Tibial nerve (tissue), 4 donors: ENCODE results near the gene FLRT2. TPM values are rescaled to one million over a fixed set of nuclear protein-coding genes. Genes with fewer than 3 reads are reported as not detected.

Source experiments
- DNase-seq, 2 donors: peaks; one replicate each; pipeline ENCODE4 v3.0.0-alpha.2; 2019; ENCODE audit warnings: low spot score in 2 of 2
- H3K27ac ChIP-seq, 4 donors: fragments of 200-600 bp; sonication (generic) in 3 of 4; one replicate each; pipeline ENCODE4 v1.5.1; 2017 to 2019; ENCODE audit warnings: mild to moderate bottlenecking in 1 of 4
- H3K27me3 ChIP-seq, 2 donors: fragments of 200-600 bp; sonication (generic) in 1 of 2; one replicate each; pipeline versions ENCODE4 v1.5.1 to v1.6.0; 2017 to 2019
- H3K36me3 ChIP-seq, 3 donors: fragments of 200-600 bp; sonication (generic); one replicate each; pipeline ENCODE4 v1.5.1; 2018 to 2019
- H3K4me1 ChIP-seq, 4 donors: fragments of 200-600 bp; sonication (generic) in 3 of 4; one replicate each; pipeline ENCODE4 v1.5.1; 2017 to 2019
- H3K4me3 ChIP-seq, 4 donors: fragments of 200-600 bp; sonication (generic) in 3 of 4; one replicate each; pipeline ENCODE4 v1.5.1; 2017 to 2019; ENCODE audit warnings: mild to moderate bottlenecking in 1 of 4, moderate library complexity in 1 of 4
- H3K9me3 ChIP-seq, 4 donors: fragments of 200-600 bp; sonication (generic) in 3 of 4; one replicate each; pipeline ENCODE4 v1.5.1; 2017 to 2019
- CTCF ChIP-seq, 5 experiments: fragments of 200-600 bp in 3 of 5; fragments of 450-650 bp in 2 of 5; sonication (generic) in 3 of 5; IDR thresholded peaks; one replicate each; pipeline ENCODE4 v1.5.1; 2016 to 2019; ENCODE audit warnings: antibody characterized with exemption in 5 of 5, mild to moderate bottlenecking in 3 of 5, moderate library complexity in 2 of 5
- EP300 ChIP-seq, 2 donors: sonication (generic); formaldehyde crosslinking; IDR thresholded peaks; one replicate each; pipeline ENCODE4 v1.6.1; 2017; ENCODE audit warnings: antibody characterized with exemption in 2 of 2, mild to moderate bottlenecking in 1 of 2
- POLR2A ChIP-seq, 2 donors: fragments of 450-650 bp; IDR thresholded peaks; one replicate each; pipeline ENCODE4 v1.6.1; 2017; ENCODE audit warnings: antibody characterized with exemption in 2 of 2, mild to moderate bottlenecking in 2 of 2, moderate library complexity in 2 of 2
- WGBS, 2 donors: methylation state at CpG; one replicate each; pipeline ENCODE4 v1.1.5; 2018; 5-methylcytosine and 5-hydroxymethylcytosine counted together
- total RNA-seq, 4 donors: library from RNA; depleted of rRNA; stranded (reverse); fragments of >200 nt; gene quantifications; one replicate each; pipeline ENCODE4 v1.1.0, GENCODE V29; 2016

The FLRT2 gene
- total RNA-seq, 4 donors from 2014 or later = 26.4 to 109 (median 71.6) TPM

- Histone ChIP-seq H3K27ac (no peak overlapping the region), H3K4me3 (no peak overlapping the region), H3K36me3 (peaks cover 0 to 3% (median 0%) of the 10 kb centered on the region in 3 donors), H3K27me3 (no peaks in the 10 kb centered on the region), H3K9me3 (no peaks in the 10 kb centered on the region), H3K4me1 (peaks cover 0 to 4% (median 0%) of the 10 kb centered on the region in 4 donors)
- 54 to 71% methylated on average over 2 of the region's 2 CpGs for WGBS, 2 donors
- DNase-seq = no peak
- no peak for TF ChIP-seq CTCF (IDR thresholded peaks at IDR 0.05)
- TF ChIP-seq EP300 (IDR thresholded peaks at IDR 0.05) = no peak
- no peak for TF ChIP-seq POLR2A (IDR thresholded peaks at IDR 0.05)
Observed at GRCh38 chr14:85558505-85558904, 28.6 kb downstream of the FLRT2 start.

GRCh38 chr14:85562630-85563029 is 32.7 kb downstream of the FLRT2 start:
- Histone ChIP-seq H3K9me3 (no peaks in the 10 kb centered on the region), H3K36me3 (peaks cover 0 to 3% (median 0%) of the 10 kb centered on the region in 3 donors), H3K27me3 (no peaks in the 10 kb centered on the region), H3K4me1 (peaks cover 0 to 17% (median 0%) of the 10 kb centered on the region in 4 donors), H3K27ac (no peak overlapping the region), H3K4me3 (no peak overlapping the region)
- DNase-seq = no peak
- 62 to 71% methylated on average over 5 of the region's 5 CpGs for WGBS, 2 donors
- TF ChIP-seq EP300 (IDR thresholded peaks at IDR 0.05) = no peak
- TF ChIP-seq POLR2A (IDR thresholded peaks at IDR 0.05) = no peak
- TF ChIP-seq CTCF (IDR thresholded peaks at IDR 0.05) = no peak

GRCh38 chr14:85564841-85565527 is 35.0 kb downstream of the FLRT2 start:
- no peaks in the 10 kb centered on the region for H3K9me3 ChIP-seq
- 72 to 74% methylated on average over 3 of the region's 3 CpGs for WGBS, 2 donors
- no peak for TF ChIP-seq POLR2A (IDR thresholded peaks at IDR 0.05)
- TF ChIP-seq CTCF (IDR thresholded peaks at IDR 0.05) = no peak
- no peak for TF ChIP-seq EP300 (IDR thresholded peaks at IDR 0.05)
- no peak overlapping the region for H3K4me3 ChIP-seq
- H3K27ac ChIP-seq = peak overlapping the region in 1 of 4 donors; percentile 53
- H3K27me3 ChIP-seq = no peaks in the 10 kb centered on the region
- no peak for DNase-seq
- H3K36me3 ChIP-seq = peaks cover 0 to 7% (median 0%) of the 10 kb centered on the region in 3 donors
- H3K4me1 ChIP-seq = peaks cover 0 to 23% (median 0%) of the 10 kb centered on the region in 4 donors

- DNase-seq = no peak
- Histone ChIP-seq H3K36me3 (peaks cover 0 to 7% (median 0%) of the 10 kb centered on the region in 3 donors), H3K9me3 (no peaks in the 10 kb centered on the region), H3K4me1 (peaks cover 0 to 23% (median 0%) of the 10 kb centered on the region in 4 donors), H3K4me3 (no peak overlapping the region), H3K27ac (peak overlapping the region in 2 of 4 donors; percentile 8 to 53), H3K27me3 (no peaks in the 10 kb centered on the region)
- TF ChIP-seq EP300 (IDR thresholded peaks at IDR 0.05) (peak in 1 of 2 donors; percentile 24), POLR2A (IDR thresholded peaks at IDR 0.05) (no peak)
- 42 to 44% methylated on average over 3 of the region's 3 CpGs for WGBS, 2 donors
Observed at GRCh38 chr14:85565862-85566296, 35.9 kb downstream of the FLRT2 start.

- TF ChIP-seq CTCF (IDR thresholded peaks at IDR 0.05) (no peak), EP300 (IDR thresholded peaks at IDR 0.05) (no peak), POLR2A (IDR thresholded peaks at IDR 0.05) (no peak)
- DNase-seq = no peak
- Histone ChIP-seq H3K9me3 (no peaks in the 10 kb centered on the region), H3K4me1 (peaks cover 0 to 23% (median 0%) of the 10 kb centered on the region in 4 donors), H3K4me3 (no peak overlapping the region), H3K36me3 (peaks cover 0 to 7% (median 0%) of the 10 kb centered on the region in 3 donors), H3K27me3 (no peaks in the 10 kb centered on the region), H3K27ac (peak overlapping the region in 2 of 4 donors; percentile 8 to 53)
- 36 to 41% methylated on average over 3 of the region's 4 CpGs for WGBS, 2 donors
Observed at GRCh38 chr14:85566603-85567002, 36.7 kb downstream of the FLRT2 start.
